RPMI7951 (cell line): ENCODE results near the gene TENM4. TPM values are rescaled to one million over a fixed set of nuclear protein-coding genes. Genes with fewer than 3 reads are reported as not detected.

ENCODE experiments used
- DNase-seq: peaks from one replicate; pipeline ENCODE4 v3.0.0-alpha.2; 2012; ENCODE audit warnings: low read depth
- total RNA-seq: library from RNA; depleted of rRNA; stranded (reverse); fragments of >200 nt; shearing (Covaris generic); gene quantifications from 2 replicates; pipeline ENCODE4 v1.2.3, GENCODE V29; 2014

TENM4 gene
- total RNA-seq, 1 experiment from 2014 or later, result 25.1 TPM

- DNase-seq, result no peak
Measured at GRCh38 chr11:78941226-78941851, 499.5 kb downstream of the TENM4 start.

- DNase-seq, result no peak
Measured at GRCh38 chr11:78940500-78941225, 500.2 kb downstream of the TENM4 start.

- no peak for DNase-seq
Measured at GRCh38 chr11:78938971-78939370, 501.9 kb downstream of the TENM4 start.

GRCh38 chr11:78938036-78938435, 502.8 kb downstream of the TENM4 start:
- no peak for DNase-seq

- DNase-seq, result peak; percentile 40
Measured at GRCh38 chr11:78935398-78936068, 505.3 kb downstream of the TENM4 start.

- DNase-seq, result no peak
Measured at GRCh38 chr11:78933350-78933749, 507.5 kb downstream of the TENM4 start.

GRCh38 chr11:78932757-78933156, 508.1 kb downstream of the TENM4 start:
- DNase-seq, result no peak

- no peak for DNase-seq
Measured at GRCh38 chr11:78931891-78932290, 508.9 kb downstream of the TENM4 start.

GRCh38 chr11:78930810-78931523, 509.9 kb downstream of the TENM4 start:
- DNase-seq, result no peak

GRCh38 chr11:78929906-78930220, 511.0 kb downstream of the TENM4 start:
- no peak for DNase-seq

- DNase-seq, result no peak
Measured at GRCh38 chr11:78929207-78929905, 511.5 kb downstream of the TENM4 start.

- no peak for DNase-seq
Measured at GRCh38 chr11:78927511-78927910, 513.3 kb downstream of the TENM4 start.

GRCh38 chr11:78926633-78927338, 514.0 kb downstream of the TENM4 start:
- DNase-seq, result no peak

GRCh38 chr11:78925387-78925786, 515.4 kb downstream of the TENM4 start:
- no peak for DNase-seq

- DNase-seq, result no peak
Measured at GRCh38 chr11:78922859-78923625, 517.8 kb downstream of the TENM4 start.

- DNase-seq, result peak; percentile 57
Measured at GRCh38 chr11:78921509-78921908, 519.3 kb downstream of the TENM4 start.

GRCh38 chr11:78920329-78920728, 520.5 kb downstream of the TENM4 start:
- DNase-seq, result peak; percentile 62

GRCh38 chr11:78916759-78917158, 524.1 kb downstream of the TENM4 start:
- no peak for DNase-seq

- no peak for DNase-seq
Measured at GRCh38 chr11:78914503-78914902, 526.3 kb downstream of the TENM4 start.

- no peak for DNase-seq
Measured at GRCh38 chr11:78912778-78913177, 528.1 kb downstream of the TENM4 start.
